OCI-LY7 (cell line): ENCODE results near the gene TMEM53.

ENCODE experiments used
- CTCF ChIP-seq: fragments of 200-600 bp; sonication (generic); conservative IDR thresholded peaks from 2 replicates; pipeline ENCODE4 v1.5.1; 2014; ENCODE audit warnings: mild to moderate bottlenecking, antibody characterized with exemption, low read length, moderate library complexity, mixed read lengths
- EZH2phosphoT487 ChIP-seq: fragments of 200-600 bp; sonication (generic); IDR thresholded peaks from 2 replicates; pipeline ENCODE4 v1.6.1; 2018; ENCODE audit warnings: low read depth, borderline replicate concordance, mild to moderate bottlenecking, mixed run types, antibody characterized with exemption, low read length, moderate library complexity, mixed read lengths

GRCh38 chr1:44677201-44677766, 3.0 kb upstream of the TMEM53 start:
- TF ChIP-seq CTCF (peak; percentile 91), EZH2phosphoT487 (no peak)
